Fibroblast of villous mesenchyme (primary cell): ENCODE results near the gene KCNG1. TPM values are rescaled to one million over a fixed set of nuclear protein-coding genes. Genes with fewer than 3 reads are reported as not detected.
"Not testable (repeated sequence)": the region's sequence is repeated elsewhere in the genome, so short reads cannot be mapped to it uniquely, and the experiment has no call there.

ENCODE experiments used
- DNase-seq: peaks from one replicate; pipeline ENCODE4 v3.0.0-alpha.2; 2010; ENCODE audit warnings: low read depth
- H3K4me3 ChIP-seq: 2 replicates; pipeline ENCODE4 v1.5.1; 2011; ENCODE audit warnings: low read depth, mild to moderate bottlenecking, low read length
- total RNA-seq: library from RNA; depleted of rRNA; stranded (reverse); fragments of >200 nt; gene quantifications from 2 replicates; pipeline ENCODE4 v1.2.3, GENCODE V29; 2012
- TF ChIP-seq, protein P1 (sequence below): IDR thresholded peaks from 2 replicates; pipeline ENCODE4 v1.5.1; 2012; ENCODE audit warnings: low read depth, mild to moderate bottlenecking, low read length; ENCODE audit not compliant: insufficient read depth

The KCNG1 gene
- total RNA-seq, 1 donor: 3.0 TPM

DNA sequence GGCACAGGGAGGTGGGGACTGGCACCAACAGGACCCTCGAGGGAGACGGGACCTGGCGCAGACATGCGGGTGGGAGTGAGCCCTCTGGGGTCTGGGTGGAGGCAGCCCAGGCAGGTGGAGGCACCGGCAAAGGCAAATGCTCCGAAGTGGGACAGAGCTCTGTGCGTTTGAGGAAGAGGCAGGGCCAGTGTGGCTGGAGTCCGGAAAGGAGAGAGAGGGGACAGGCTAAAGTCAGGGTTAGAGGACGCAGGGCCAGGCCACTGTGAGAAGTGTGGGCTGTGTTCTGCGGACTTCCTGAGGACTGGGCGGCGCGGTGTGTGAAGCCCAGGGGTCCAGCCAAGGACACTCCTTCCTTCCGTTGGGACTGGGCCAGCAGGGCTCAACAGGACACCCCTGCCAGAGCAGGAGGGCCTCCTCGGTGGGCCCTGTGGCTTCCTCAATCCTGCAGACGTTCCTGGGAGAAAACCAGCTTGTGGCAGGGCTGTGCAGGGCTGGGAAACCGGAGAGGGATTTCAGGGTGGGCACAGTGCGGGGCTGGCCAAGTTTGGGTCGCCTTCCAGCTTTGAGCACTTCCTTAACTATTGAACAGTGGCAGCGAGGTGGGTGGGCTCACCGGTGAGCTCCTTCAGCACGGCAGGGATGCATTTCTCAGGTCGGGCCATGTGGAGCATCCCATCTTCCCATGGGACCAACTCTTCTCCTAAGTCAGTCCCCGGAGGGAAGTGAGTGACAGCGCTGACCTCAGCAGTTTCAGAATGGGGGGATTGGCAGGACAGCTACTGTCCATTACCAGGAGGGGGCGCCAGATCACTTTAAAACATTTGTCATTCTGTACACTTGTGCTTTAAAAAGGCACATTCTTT is 41.8 kb downstream of the KCNG1 start:
- DNase-seq: peak; percentile 64
- H3K4me3 ChIP-seq: no peak overlapping the region
- TF ChIP-seq, protein P1, sequence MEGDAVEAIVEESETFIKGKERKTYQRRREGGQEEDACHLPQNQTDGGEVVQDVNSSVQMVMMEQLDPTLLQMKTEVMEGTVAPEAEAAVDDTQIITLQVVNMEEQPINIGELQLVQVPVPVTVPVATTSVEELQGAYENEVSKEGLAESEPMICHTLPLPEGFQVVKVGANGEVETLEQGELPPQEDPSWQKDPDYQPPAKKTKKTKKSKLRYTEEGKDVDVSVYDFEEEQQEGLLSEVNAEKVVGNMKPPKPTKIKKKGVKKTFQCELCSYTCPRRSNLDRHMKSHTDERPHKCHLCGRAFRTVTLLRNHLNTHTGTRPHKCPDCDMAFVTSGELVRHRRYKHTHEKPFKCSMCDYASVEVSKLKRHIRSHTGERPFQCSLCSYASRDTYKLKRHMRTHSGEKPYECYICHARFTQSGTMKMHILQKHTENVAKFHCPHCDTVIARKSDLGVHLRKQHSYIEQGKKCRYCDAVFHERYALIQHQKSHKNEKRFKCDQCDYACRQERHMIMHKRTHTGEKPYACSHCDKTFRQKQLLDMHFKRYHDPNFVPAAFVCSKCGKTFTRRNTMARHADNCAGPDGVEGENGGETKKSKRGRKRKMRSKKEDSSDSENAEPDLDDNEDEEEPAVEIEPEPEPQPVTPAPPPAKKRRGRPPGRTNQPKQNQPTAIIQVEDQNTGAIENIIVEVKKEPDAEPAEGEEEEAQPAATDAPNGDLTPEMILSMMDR: peak; percentile 78

DNA sequence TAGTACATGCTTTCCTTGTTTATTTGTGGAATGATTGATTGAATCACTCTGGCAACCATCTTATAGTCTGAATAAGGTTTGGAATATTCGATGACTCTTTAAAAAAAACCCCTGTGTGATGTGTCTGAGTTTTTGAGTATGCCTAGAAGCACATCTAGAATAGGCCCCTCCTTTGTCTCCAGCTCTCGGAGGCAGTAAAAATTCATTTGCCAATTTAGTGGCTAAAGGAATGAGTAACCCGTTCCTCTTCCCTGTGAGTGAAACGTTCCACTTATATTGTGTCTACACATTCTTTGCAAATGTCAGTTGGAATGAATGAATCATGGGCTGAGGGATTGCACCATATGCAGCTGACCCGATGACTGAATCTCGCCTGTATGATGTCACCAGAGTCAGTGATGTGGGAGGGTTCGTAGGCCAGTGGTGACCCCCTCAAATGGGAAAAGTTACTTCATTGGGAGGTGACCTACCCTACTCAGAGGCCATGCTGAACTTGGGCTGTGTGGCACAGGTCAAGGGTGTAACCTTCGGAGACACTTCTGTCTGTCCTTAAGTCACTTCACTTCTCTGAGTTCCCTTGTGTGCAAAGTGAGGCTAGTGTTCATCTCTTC is 42.7 kb downstream of the KCNG1 start:
- H3K4me3 ChIP-seq: no peak overlapping the region
- TF ChIP-seq, protein P1: no peak
- DNase-seq: peak; percentile 96

DNA sequence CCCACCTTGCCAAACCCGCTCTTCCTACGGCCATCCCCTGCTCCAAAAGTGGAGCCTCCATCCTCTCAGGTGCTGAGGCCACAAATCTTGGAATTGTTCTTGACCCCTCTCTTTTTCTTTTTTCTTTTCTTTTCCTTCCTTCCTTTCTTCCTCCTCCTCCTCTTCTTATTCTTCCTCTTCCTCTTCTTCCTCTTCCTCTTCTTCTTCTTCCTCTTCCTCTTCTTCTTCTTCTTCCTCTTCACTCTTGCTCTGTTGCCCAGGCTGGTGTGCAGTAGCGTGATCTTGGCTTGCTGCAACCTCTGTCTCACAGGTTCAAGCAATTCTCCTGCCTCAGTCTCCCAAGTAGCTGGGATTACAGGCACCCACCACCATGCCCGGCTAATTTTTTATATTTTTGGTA is 44.4 kb downstream of the KCNG1 start:
- DNase-seq: not testable (repeated sequence)

DNA sequence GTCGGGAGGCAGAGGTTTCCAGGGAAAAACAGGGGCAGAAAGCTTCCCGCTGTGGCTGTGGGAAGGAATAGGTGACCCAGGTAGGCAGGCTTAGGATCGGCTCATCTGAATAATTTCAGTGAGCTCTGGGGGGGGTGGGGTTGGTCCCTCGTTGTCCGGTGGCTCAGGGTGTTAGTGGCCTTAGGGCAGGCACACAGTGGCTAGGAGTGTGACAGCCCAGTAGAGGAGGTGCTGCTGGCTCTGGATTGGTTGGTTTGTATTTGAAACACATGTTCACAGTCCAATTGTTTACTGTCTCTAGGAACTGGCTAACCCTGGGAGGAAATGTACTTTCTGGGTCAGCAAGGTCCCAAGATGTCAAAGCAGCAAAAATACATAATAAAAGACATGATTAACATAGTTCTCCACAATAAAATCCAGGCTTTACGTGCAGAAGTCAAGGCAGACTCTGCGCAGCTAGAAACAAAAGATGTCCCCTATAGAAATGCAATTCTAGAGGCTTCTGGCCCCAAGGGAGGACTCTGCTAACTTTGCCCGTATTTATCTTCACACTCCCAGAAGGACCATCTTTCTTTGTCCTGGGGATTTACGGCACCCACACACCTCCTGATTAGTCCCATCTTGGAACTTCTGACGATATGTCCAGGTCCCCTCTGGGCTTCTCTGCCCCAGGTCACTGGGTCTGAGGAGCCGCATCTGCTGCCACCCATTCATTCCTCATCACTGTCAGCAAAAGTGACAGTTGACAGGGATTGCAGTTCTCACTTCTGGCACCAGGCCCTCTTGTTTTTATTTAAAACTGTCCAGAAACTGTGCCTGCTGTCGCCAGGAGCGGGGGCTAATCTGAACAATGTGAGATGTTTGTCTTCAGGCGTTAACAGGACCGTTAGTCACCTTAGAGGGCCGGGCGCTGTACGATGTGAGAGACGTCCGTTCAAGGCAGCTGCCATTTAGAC is 45.6 kb downstream of the KCNG1 start:
- TF ChIP-seq, protein P1: no peak
- no peak for DNase-seq

More for the DNA sequence above, 44.4 kb downstream of the KCNG1 start:
- not testable (repeated sequence) for H3K4me3 ChIP-seq

DNA sequence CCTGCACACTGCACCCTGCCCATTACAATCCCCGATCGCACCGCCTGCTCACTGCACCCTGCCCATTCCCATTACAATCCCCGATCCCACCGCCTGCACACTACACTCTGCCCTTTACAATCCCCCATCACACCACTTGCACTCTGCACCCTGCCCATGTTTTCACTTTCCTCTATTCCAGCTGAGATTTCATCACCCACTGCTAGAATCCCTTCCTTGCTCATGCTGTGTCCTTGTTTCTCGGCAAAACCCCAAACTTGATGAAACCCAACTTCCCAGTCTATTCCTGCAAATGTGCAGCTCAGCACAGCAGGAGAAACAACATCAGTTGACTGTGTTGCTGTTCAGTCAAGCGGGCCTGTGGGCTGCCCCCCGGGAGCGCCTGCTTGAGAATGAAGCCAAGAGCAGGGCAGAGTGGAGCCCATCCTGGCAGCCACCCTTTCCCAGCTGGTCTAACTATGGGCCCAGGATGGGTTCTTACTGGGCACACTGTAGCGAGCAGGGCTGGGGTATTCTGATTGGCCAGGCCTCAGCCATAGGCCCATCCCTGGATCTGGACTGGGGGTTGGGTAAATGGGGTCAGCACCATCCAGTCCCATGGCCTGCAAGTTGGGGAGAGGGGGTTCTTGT is 47.1 kb downstream of the KCNG1 start:
- TF ChIP-seq, protein P1: no peak
- no peak for DNase-seq

More for the DNA sequence above, 45.6 kb downstream of the KCNG1 start:
- no peak overlapping the region for H3K4me3 ChIP-seq

DNA sequence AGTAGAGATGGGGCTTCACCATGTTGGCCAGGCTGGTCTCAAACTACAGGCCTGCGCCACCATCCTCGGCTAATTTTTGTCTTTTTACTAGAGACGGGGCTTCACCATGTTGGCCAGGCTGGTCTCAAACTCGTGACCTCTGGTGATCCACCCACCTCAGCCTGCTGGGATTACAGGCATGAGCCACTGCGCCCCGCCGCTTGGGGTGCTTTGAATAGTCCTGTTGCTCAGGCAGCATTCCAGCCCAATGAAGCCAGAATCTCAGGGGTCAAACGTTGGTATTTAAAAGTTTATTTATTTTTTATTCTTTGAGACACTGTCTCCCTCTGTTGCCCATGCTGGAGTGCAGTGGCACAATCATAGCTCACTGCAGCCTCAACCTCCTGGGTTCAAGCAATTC is 53.0 kb downstream of the KCNG1 start:
- no peak overlapping the region for H3K4me3 ChIP-seq
- TF ChIP-seq, protein P1: no peak
- no peak for DNase-seq

More for the DNA sequence above, 47.1 kb downstream of the KCNG1 start:
- H3K4me3 ChIP-seq: no peak overlapping the region
